GM19193 (cell line): ENCODE data around the gene TMPRSS13.

ENCODE experiments used
- POLR2A ChIP-seq: IDR thresholded peaks from 4 replicates; pipeline ENCODE4 v1.6.1; 2011; ENCODE audit not compliant: insufficient read depth, insufficient read length; ENCODE audit errors: extremely low read depth

Gene TMPRSS13

GRCh38 chr11:117900121-117900648, 29.0 kb downstream of the TMPRSS13 start:
- TF ChIP-seq POLR2A, result no peak

GRCh38 chr11:117898059-117898458, 31.1 kb downstream of the TMPRSS13 start:
- TF ChIP-seq POLR2A, result no peak

GRCh38 chr11:117892651-117893050, 36.6 kb downstream of the TMPRSS13 start:
- TF ChIP-seq POLR2A, result no peak

GRCh38 chr11:117891362-117891761, 37.8 kb downstream of the TMPRSS13 start:
- no peak for TF ChIP-seq POLR2A

- no peak for TF ChIP-seq POLR2A
Observed at GRCh38 chr11:117888139-117888566, 41.0 kb downstream of the TMPRSS13 start.

GRCh38 chr11:117887431-117888138, 41.6 kb downstream of the TMPRSS13 start:
- TF ChIP-seq POLR2A, result no peak

- TF ChIP-seq POLR2A, result no peak
Observed at GRCh38 chr11:117885777-117886176, 43.4 kb downstream of the TMPRSS13 start.

GRCh38 chr11:117884994-117885393, 44.2 kb downstream of the TMPRSS13 start:
- no peak for TF ChIP-seq POLR2A

GRCh38 chr11:117883063-117883462, 46.1 kb downstream of the TMPRSS13 start:
- TF ChIP-seq POLR2A, result no peak

GRCh38 chr11:117882311-117882905, 46.8 kb downstream of the TMPRSS13 start:
- TF ChIP-seq POLR2A, result no peak

GRCh38 chr11:117881217-117881616, 48.0 kb downstream of the TMPRSS13 start:
- no peak for TF ChIP-seq POLR2A

GRCh38 chr11:117879516-117880480, 49.4 kb downstream of the TMPRSS13 start:
- no peak for TF ChIP-seq POLR2A

GRCh38 chr11:117878939-117879475, 50.2 kb downstream of the TMPRSS13 start:
- no peak for TF ChIP-seq POLR2A

- no peak for TF ChIP-seq POLR2A
Observed at GRCh38 chr11:117878314-117878938, 50.8 kb downstream of the TMPRSS13 start.

GRCh38 chr11:117877120-117877784, 52.0 kb downstream of the TMPRSS13 start:
- TF ChIP-seq POLR2A, result no peak
